ENCODE measurements around the gene XRCC3.

The XRCC3 gene

GRCh38 chr14:103662591-103662990 lies 52.7 kb downstream of the XRCC3 start:
- no peaks in the 10 kb centered on the region for H3K9me3 ChIP-seq (ENCODE audit: insufficient read depth, low read length)
- no peaks in the 10 kb centered on the region for H4K20me1 ChIP-seq (ENCODE audit: low read depth, low read length)
- TF ChIP-seq, protein P1, sequence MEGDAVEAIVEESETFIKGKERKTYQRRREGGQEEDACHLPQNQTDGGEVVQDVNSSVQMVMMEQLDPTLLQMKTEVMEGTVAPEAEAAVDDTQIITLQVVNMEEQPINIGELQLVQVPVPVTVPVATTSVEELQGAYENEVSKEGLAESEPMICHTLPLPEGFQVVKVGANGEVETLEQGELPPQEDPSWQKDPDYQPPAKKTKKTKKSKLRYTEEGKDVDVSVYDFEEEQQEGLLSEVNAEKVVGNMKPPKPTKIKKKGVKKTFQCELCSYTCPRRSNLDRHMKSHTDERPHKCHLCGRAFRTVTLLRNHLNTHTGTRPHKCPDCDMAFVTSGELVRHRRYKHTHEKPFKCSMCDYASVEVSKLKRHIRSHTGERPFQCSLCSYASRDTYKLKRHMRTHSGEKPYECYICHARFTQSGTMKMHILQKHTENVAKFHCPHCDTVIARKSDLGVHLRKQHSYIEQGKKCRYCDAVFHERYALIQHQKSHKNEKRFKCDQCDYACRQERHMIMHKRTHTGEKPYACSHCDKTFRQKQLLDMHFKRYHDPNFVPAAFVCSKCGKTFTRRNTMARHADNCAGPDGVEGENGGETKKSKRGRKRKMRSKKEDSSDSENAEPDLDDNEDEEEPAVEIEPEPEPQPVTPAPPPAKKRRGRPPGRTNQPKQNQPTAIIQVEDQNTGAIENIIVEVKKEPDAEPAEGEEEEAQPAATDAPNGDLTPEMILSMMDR (IDR thresholded peaks at IDR 0.05; ENCODE audit: insufficient read depth, low read length, poor library complexity, severe bottlenecking): no peak
- no peak for TF ChIP-seq EZH2phosphoT487 (conservative IDR thresholded peaks at IDR 0.05; ENCODE audit: low read length)
- no peak overlapping the region for H3K4me2 ChIP-seq (ENCODE audit: low read depth, low read length, poor library complexity, severe bottlenecking)
- peaks cover 4% of the 10 kb centered on the region; the same call in 1 of the 2 replicates for H3K36me3 ChIP-seq (ENCODE audit: low read length)
- H3K9me2 ChIP-seq (replicated peaks; ENCODE audit: insufficient read depth, low read length): no peaks in the 10 kb centered on the region
- H3K27ac ChIP-seq (ENCODE audit: low read depth, low read length): no peak overlapping the region
- H3F3A ChIP-seq (ENCODE audit: insufficient read depth): no peaks in the 10 kb centered on the region
- H2AFZ ChIP-seq (ENCODE audit: low read depth, low read length, severe bottlenecking): no peak overlapping the region
- no peak overlapping the region for H3K4me3 ChIP-seq (ENCODE audit: insufficient read depth, low read length, poor library complexity, severe bottlenecking)
- H3K27me3 ChIP-seq (ENCODE audit: low read length): no peaks in the 10 kb centered on the region
- no peak overlapping the region for H3K9ac ChIP-seq (ENCODE audit: low read length)
- H3K79me2 ChIP-seq (ENCODE audit: insufficient read depth, low read length): no peaks in the 10 kb centered on the region

GRCh38 chr14:103662029-103662428 lies 53.2 kb downstream of the XRCC3 start:
- no peaks in the 10 kb centered on the region for H3F3A ChIP-seq (ENCODE audit: insufficient read depth)
- H2AFZ ChIP-seq (ENCODE audit: low read depth, low read length, severe bottlenecking): no peak overlapping the region
- H3K79me2 ChIP-seq (ENCODE audit: insufficient read depth, low read length): no peaks in the 10 kb centered on the region
- peaks cover 4% of the 10 kb centered on the region; the same call in 1 of the 2 replicates for H3K36me3 ChIP-seq (ENCODE audit: low read length)
- H4K20me1 ChIP-seq (ENCODE audit: low read depth, low read length): no peaks in the 10 kb centered on the region
- H3K27me3 ChIP-seq (ENCODE audit: low read length): no peaks in the 10 kb centered on the region
- H3K27ac ChIP-seq (ENCODE audit: low read depth, low read length): no peak overlapping the region
- TF ChIP-seq, protein P1 (IDR thresholded peaks at IDR 0.05; ENCODE audit: insufficient read depth, low read length, poor library complexity, severe bottlenecking): no peak
- H3K4me2 ChIP-seq (ENCODE audit: low read depth, low read length, poor library complexity, severe bottlenecking): no peak overlapping the region
- no peak overlapping the region for H3K9ac ChIP-seq (ENCODE audit: low read length)
- H3K4me3 ChIP-seq (ENCODE audit: insufficient read depth, low read length, poor library complexity, severe bottlenecking): no peak overlapping the region
- no peaks in the 10 kb centered on the region for H3K9me3 ChIP-seq (ENCODE audit: insufficient read depth, low read length)
- H3K9me2 ChIP-seq (replicated peaks; ENCODE audit: insufficient read depth, low read length): no peaks in the 10 kb centered on the region

DNA sequence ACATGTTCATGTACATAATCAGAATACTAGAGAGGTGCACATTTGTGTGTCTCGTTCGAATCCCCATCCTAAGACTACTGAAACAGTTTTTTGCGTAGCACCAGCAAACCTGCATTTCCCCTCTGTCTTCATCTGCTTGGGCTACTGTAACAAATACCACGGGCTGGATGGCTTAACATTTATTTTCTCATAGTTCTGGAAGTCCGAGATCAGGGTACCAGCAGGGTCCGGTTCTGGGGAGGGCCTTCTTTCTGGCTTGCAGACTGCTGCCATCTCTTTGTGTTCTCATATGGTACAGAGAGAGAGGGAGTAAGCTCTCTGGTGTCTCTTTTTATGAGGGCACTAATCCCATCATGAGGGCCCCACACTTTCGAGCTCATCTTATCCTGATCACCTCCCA lies 55.6 kb downstream of the XRCC3 start:
- Histone ChIP-seq H3K4me2 (ENCODE audit: low read depth, low read length, poor library complexity, severe bottlenecking) (no peak overlapping the region), H4K20me1 (ENCODE audit: low read depth, low read length) (no peaks in the 10 kb centered on the region), H3K27ac (ENCODE audit: low read depth, low read length) (no peak overlapping the region), H3K27me3 (ENCODE audit: low read length) (no peaks in the 10 kb centered on the region), H3K36me3 (ENCODE audit: low read length) (peaks cover 11% of the 10 kb centered on the region; the same call in 1 of the 2 replicates), H3K9ac (ENCODE audit: low read length) (no peak overlapping the region), H3K4me3 (ENCODE audit: insufficient read depth, low read length, poor library complexity, severe bottlenecking) (no peak overlapping the region), H3K9me2 (replicated peaks; ENCODE audit: insufficient read depth, low read length) (no peaks in the 10 kb centered on the region), H3K79me2 (ENCODE audit: insufficient read depth, low read length) (0 out of 2 replicates have a peak, but pooled peaks cover 5% of the 10 kb centered on the region), H3K9me3 (ENCODE audit: insufficient read depth, low read length) (no peaks in the 10 kb centered on the region), H2AFZ (ENCODE audit: low read depth, low read length, severe bottlenecking) (no peak overlapping the region), H3F3A (ENCODE audit: insufficient read depth) (no peaks in the 10 kb centered on the region)
- TF ChIP-seq, protein P1 (IDR thresholded peaks at IDR 0.05; ENCODE audit: insufficient read depth, low read length, poor library complexity, severe bottlenecking): no peak
- TF ChIP-seq EZH2phosphoT487 (conservative IDR thresholded peaks at IDR 0.05; ENCODE audit: low read length): no peak

Measured in SU-DHL-6 (cell line).